ENCODE data around the gene SETDB2. TPM values are rescaled to one million over a fixed set of nuclear protein-coding genes. Genes with fewer than 3 reads are reported as not detected.

Gene SETDB2
- total and polyA plus RNA-seq, 10 of the 15 experiments (the other 5 are each of a cell fraction or from before 2014, with no cell fraction given), result 1.2 to 10.0 (median 7.4) TPM

DNA sequence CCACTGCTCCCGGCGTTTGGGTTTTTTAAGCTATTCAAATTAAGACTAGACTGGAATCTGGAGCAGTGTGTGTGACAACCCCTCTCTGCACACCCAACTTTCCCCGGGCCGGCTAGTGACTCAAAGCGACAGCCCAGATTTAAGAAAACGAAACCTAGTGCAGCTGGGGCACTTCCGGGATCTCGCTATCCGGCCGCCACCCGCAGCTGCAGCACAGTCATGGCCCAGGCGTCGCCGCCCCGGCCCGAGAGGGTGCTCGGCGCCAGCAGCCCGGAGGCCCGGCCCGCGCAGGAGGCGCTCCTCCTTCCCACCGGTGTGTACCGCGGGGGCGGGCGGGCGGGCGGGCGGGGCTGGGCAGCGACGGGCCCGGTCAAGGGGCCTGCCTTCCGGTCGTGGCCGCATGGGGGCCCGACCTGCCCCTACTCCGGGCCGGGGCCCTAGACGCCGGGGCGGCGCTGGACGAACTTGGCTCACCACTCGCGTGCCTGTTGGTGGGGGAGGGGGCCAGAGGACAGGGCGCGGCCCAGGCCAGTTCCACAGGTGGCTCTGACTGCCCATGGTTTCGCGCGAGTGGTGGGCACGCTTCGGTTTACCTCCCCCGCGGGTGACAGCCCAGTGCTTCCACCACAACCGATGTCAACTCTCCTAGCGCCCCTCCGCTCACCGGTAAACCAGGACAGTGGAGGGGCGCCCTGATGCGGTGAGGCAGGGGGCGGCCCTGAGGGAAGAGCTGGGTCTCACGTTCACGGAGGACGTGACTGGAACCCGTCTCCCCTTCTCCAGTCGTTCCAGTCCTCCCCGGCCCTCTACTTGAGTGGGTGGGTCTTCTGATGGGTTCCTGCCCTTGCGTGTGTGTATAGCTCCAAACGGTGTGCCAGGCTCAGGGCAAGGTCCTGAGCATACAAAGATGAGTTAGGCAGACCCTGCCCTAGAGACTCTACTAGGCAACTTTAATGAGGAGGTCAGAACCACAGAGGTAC is 52.0 kb downstream of the SETDB2 start, which contains the start of gene PHF11 (continued):
- TF ChIP-seq, protein P1, sequence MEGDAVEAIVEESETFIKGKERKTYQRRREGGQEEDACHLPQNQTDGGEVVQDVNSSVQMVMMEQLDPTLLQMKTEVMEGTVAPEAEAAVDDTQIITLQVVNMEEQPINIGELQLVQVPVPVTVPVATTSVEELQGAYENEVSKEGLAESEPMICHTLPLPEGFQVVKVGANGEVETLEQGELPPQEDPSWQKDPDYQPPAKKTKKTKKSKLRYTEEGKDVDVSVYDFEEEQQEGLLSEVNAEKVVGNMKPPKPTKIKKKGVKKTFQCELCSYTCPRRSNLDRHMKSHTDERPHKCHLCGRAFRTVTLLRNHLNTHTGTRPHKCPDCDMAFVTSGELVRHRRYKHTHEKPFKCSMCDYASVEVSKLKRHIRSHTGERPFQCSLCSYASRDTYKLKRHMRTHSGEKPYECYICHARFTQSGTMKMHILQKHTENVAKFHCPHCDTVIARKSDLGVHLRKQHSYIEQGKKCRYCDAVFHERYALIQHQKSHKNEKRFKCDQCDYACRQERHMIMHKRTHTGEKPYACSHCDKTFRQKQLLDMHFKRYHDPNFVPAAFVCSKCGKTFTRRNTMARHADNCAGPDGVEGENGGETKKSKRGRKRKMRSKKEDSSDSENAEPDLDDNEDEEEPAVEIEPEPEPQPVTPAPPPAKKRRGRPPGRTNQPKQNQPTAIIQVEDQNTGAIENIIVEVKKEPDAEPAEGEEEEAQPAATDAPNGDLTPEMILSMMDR (IDR thresholded peaks at IDR 0.05 in 2 of 3, conservative IDR thresholded peaks at IDR 0.05 in 1 of 3; ENCODE audit: control insufficient read depth in 2 of 3, extremely low read depth in 1 of 3, insufficient read depth in 1 of 3, low read depth in 3 of 3, low read length in 3 of 3), result no peak
- TF ChIP-seq MEF2A (IDR thresholded peaks at IDR 0.05; ENCODE audit: insufficient read depth, low read depth, low read length) (0 out of 2 replicates have a peak, but pooled peaks have one; percentile 6), POLR2AphosphoS2 (IDR thresholded peaks at IDR 0.05; ENCODE audit: low read depth, low read length) (no peak), IRF4 (IDR thresholded peaks at IDR 0.05; ENCODE audit: low read depth, low read length) (peak; percentile 74; the same call in 1 of the 2 replicates), PAX8 (IDR thresholded peaks at IDR 0.05) (no peak), ATF3 (IDR thresholded peaks at IDR 0.05; ENCODE audit: borderline replicate concordance, extremely low read depth, low read depth, low read length) (no peak), ZNF274 (IDR thresholded peaks at IDR 0.05; ENCODE audit: insufficient read depth, insufficient read length) (no peak), ZNF384 (IDR thresholded peaks at IDR 0.05; ENCODE audit: borderline replicate concordance, low read depth, low read length) (no peak), RFX5 (IDR thresholded peaks at IDR 0.05; ENCODE audit: low read depth, low read length) (no peak), ZBTB11 (CRISPR knock-in tag; IDR thresholded peaks at IDR 0.05) (no peak), SUPT20H (IDR thresholded peaks at IDR 0.05; ENCODE audit: borderline replicate concordance, control insufficient read depth, low read depth, low read length) (no peak), SMARCA5 (IDR thresholded peaks at IDR 0.05) (0 out of 2 replicates have a peak, but pooled peaks have one; percentile 37), RELA (IDR thresholded peaks at IDR 0.05; ENCODE audit: borderline replicate concordance, partially characterized antibody) (no peak), MXI1 (IDR thresholded peaks at IDR 0.05; ENCODE audit: low read depth, low read length) (no peak; the same call in none of the 2 replicates), KLF5 (IDR thresholded peaks at IDR 0.05; ENCODE audit: partially characterized antibody) (no peak), MYC (IDR thresholded peaks at IDR 0.05; ENCODE audit: insufficient read depth, insufficient read length, insufficient replicate concordance, low read length, severe bottlenecking) (peak; percentile 32)
- TF ChIP-seq, protein P2, sequence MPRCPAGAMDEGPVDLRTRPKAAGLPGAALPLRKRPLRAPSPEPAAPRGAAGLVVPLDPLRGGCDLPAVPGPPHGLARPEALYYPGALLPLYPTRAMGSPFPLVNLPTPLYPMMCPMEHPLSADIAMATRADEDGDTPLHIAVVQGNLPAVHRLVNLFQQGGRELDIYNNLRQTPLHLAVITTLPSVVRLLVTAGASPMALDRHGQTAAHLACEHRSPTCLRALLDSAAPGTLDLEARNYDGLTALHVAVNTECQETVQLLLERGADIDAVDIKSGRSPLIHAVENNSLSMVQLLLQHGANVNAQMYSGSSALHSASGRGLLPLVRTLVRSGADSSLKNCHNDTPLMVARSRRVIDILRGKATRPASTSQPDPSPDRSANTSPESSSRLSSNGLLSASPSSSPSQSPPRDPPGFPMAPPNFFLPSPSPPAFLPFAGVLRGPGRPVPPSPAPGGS (IDR thresholded peaks at IDR 0.05; ENCODE audit: borderline replicate concordance, insufficient read depth, low read depth, low read length, poor library complexity, severe bottlenecking), result peak; percentile 47

All from GM12878 (cell line).